DND-41 (cell line): Measurements from ENCODE around the gene NPEPPS.

ENCODE experiments used
- EZH2 ChIP-seq: IDR thresholded peaks from 3 replicates; pipeline ENCODE4 v1.6.1; 2012; ENCODE audit warnings: borderline replicate concordance, low read depth, mild to moderate bottlenecking, moderate library complexity, low read length, inconsistent platforms; ENCODE audit not compliant: severe bottlenecking
- TF ChIP-seq, protein P1 (sequence below): IDR thresholded peaks from 2 replicates; pipeline ENCODE4 v1.5.1; 2012; ENCODE audit warnings: borderline replicate concordance, low read length, moderate library complexity, mild to moderate bottlenecking; ENCODE audit not compliant: poor library complexity, severe bottlenecking; ENCODE audit errors: extremely low read depth

DNA sequence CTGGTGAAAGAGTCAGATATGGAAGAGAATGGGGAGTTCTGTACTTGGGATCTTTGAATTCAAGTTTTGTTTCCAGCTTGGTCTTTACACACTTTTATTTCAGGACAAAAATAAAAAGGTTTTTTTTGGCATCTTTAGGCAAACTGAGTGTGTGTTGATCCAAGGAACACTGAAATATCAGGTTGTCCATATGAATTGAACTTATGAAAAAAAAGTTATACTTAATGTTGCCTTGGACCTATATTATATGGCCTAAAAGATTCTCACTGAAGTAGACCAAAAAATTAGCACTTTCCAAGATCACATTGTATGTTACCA, 133.7 kb downstream of the NPEPPS start:
- TF ChIP-seq, protein P1, sequence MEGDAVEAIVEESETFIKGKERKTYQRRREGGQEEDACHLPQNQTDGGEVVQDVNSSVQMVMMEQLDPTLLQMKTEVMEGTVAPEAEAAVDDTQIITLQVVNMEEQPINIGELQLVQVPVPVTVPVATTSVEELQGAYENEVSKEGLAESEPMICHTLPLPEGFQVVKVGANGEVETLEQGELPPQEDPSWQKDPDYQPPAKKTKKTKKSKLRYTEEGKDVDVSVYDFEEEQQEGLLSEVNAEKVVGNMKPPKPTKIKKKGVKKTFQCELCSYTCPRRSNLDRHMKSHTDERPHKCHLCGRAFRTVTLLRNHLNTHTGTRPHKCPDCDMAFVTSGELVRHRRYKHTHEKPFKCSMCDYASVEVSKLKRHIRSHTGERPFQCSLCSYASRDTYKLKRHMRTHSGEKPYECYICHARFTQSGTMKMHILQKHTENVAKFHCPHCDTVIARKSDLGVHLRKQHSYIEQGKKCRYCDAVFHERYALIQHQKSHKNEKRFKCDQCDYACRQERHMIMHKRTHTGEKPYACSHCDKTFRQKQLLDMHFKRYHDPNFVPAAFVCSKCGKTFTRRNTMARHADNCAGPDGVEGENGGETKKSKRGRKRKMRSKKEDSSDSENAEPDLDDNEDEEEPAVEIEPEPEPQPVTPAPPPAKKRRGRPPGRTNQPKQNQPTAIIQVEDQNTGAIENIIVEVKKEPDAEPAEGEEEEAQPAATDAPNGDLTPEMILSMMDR = no peak
- no peak for TF ChIP-seq EZH2
